HG03196 (cell line): ENCODE results near the gene AASDH.
"Not testable (repeated sequence)": the region's sequence is repeated elsewhere in the genome, so short reads cannot be mapped to it uniquely, and the experiment has no call there.

ENCODE experiments used
- ATAC-seq: cut with Tn5 transposase; IDR thresholded peaks from one replicate; pipeline ENCODE4 v1.9.1; 2021; ENCODE audit not compliant: unreplicated experiment

Gene AASDH

GRCh38 chr4:56405016-56405415 lies 17.7 kb upstream of the AASDH start:
- no peak for ATAC-seq

GRCh38 chr4:56400560-56400959 lies 13.3 kb upstream of the AASDH start:
- ATAC-seq: no peak

- ATAC-seq: no peak
These were observed 4.0 kb upstream of the AASDH start for GRCh38 chr4:56391270-56391669.

- ATAC-seq: no peak
These were observed 2.3 kb upstream of the AASDH start for GRCh38 chr4:56389558-56389957.

- no peak for ATAC-seq
These were observed 1.0 kb upstream of the AASDH start for GRCh38 chr4:56388306-56388705.

GRCh38 chr4:56386091-56386490 lies 1.2 kb downstream of the AASDH start:
- ATAC-seq: no peak

GRCh38 chr4:56375458-56375857 lies 11.8 kb downstream of the AASDH start:
- ATAC-seq: no peak

- no peak for ATAC-seq
These were observed 12.3 kb downstream of the AASDH start for GRCh38 chr4:56374956-56375355.

GRCh38 chr4:56372774-56373173 lies 14.5 kb downstream of the AASDH start:
- ATAC-seq: no peak

GRCh38 chr4:56371426-56372220 lies 15.7 kb downstream of the AASDH start:
- ATAC-seq: no peak

GRCh38 chr4:56370377-56370776 lies 16.9 kb downstream of the AASDH start:
- ATAC-seq: no peak

- ATAC-seq: not testable (repeated sequence)
These were observed 24.3 kb downstream of the AASDH start for GRCh38 chr4:56362981-56363380.

GRCh38 chr4:56360071-56360470 lies 27.2 kb downstream of the AASDH start:
- ATAC-seq: no peak

- no peak for ATAC-seq
These were observed 30.6 kb downstream of the AASDH start for GRCh38 chr4:56356650-56357049.

- no peak for ATAC-seq
These were observed 38.7 kb downstream of the AASDH start for GRCh38 chr4:56348576-56348975.

- no peak for ATAC-seq
These were observed 41.8 kb downstream of the AASDH start for GRCh38 chr4:56345458-56345857.

- no peak for ATAC-seq
These were observed 44.5 kb downstream of the AASDH start for GRCh38 chr4:56342746-56343145.

GRCh38 chr4:56330691-56331090 lies 56.6 kb downstream of the AASDH start:
- no peak for ATAC-seq

- ATAC-seq: no peak
These were observed 60.9 kb downstream of the AASDH start for GRCh38 chr4:56326363-56326762.

- ATAC-seq: no peak
These were observed 63.2 kb downstream of the AASDH start for GRCh38 chr4:56324011-56324610.

GRCh38 chr4:56323327-56323726 lies 64.0 kb downstream of the AASDH start:
- no peak for ATAC-seq

- ATAC-seq: no peak
These were observed 66.0 kb downstream of the AASDH start for GRCh38 chr4:56321251-56321650.

GRCh38 chr4:56320293-56320692 lies 67.0 kb downstream of the AASDH start:
- ATAC-seq: no peak
